Uterus (tissue), 4 donors: ENCODE results near the gene ARL2. TPM values are rescaled to one million over a fixed set of nuclear protein-coding genes. Genes with fewer than 3 reads are reported as not detected.
A peak's percentile ranks its signal among the peaks of the same experiment; 100 is the strongest.

Experiments
- DNase-seq, 2 donors: peaks; one replicate each; pipeline ENCODE4 v3.0.0-alpha.2; 2019 to 2020
- H3K27ac ChIP-seq, 2 donors: fragments of 200-600 bp; sonication (generic); 1 replicate in 1 of 2; 2 replicates in 1 of 2; pipeline ENCODE4 v1.5.1; 2016 to 2018
- H3K27me3 ChIP-seq, 2 donors: fragments of 200-600 bp; sonication (generic); one replicate each; pipeline ENCODE4 v1.5.1; 2018 to 2019; ENCODE audit warnings: control low read depth in 1 of 2
- H3K36me3 ChIP-seq, 2 donors: fragments of 200-600 bp; sonication (generic); one replicate each; pipeline ENCODE4 v1.5.1; 2019; ENCODE audit warnings: control low read depth in 1 of 2
- H3K4me1 ChIP-seq, 2 donors: fragments of 200-600 bp; sonication (generic); one replicate each; pipeline ENCODE4 v1.5.1; 2018 to 2019; ENCODE audit warnings: control low read depth in 1 of 2
- H3K4me3 ChIP-seq, 2 donors: fragments of 200-600 bp; sonication (generic); 1 replicate in 1 of 2; 2 replicates in 1 of 2; pipeline ENCODE4 v1.5.1; 2018 to 2019; ENCODE audit warnings: mild to moderate bottlenecking in 1 of 2
- H3K9me3 ChIP-seq, 2 donors: fragments of 200-600 bp; sonication (generic); one replicate each; pipeline ENCODE4 v1.5.1; 2019; ENCODE audit warnings: control low read depth in 1 of 2
- POLR2A ChIP-seq, 2 donors: fragments of 450-650 bp; IDR thresholded peaks; one replicate each; pipeline ENCODE4 v1.6.1; 2016; ENCODE audit warnings: antibody characterized with exemption in 2 of 2, mild to moderate bottlenecking in 1 of 2, moderate library complexity in 1 of 2
- intact Hi-C: fragments of 100-400 bp; cut with DNase I; formaldehyde crosslinking; loops from one replicate; pipeline ENCODE4 v1.15.1; 2023; ENCODE audit warnings: low total_unique reads
- total RNA-seq, 4 donors: library from RNA; depleted of rRNA in 3 of 4; stranded (reverse); fragments of >200 nt in 3 of 4; gene quantifications; one replicate each; pipeline versions ENCODE4 v1.1.0 to v1.2.4, GENCODE V29; 2014 to 2023
- TF ChIP-seq, protein P1 (sequence below), 4 experiments: fragments of 200-600 bp in 2 of 4; fragments of 450-650 bp in 2 of 4; sonication (generic) in 2 of 4; IDR thresholded peaks; one replicate each; pipeline ENCODE4 v1.5.1; 2016 to 2019; ENCODE audit warnings: antibody characterized with exemption in 4 of 4, mild to moderate bottlenecking in 2 of 4, moderate library complexity in 1 of 4
- donor health status: DM: yes; HTN: yes; CAD: no.

Gene ARL2
- total RNA-seq, 4 donors from 2014 or later: 63.5 to 120 (median 93.8) TPM

- Histone ChIP-seq H3K27me3 (no peaks in the 10 kb centered on the region), H3K36me3 (no peaks in the 10 kb centered on the region), H3K4me1 (no peaks in the 10 kb centered on the region), H3K9me3 (no peaks in the 10 kb centered on the region), H3K27ac (no peak overlapping the region), H3K4me3 (no peak overlapping the region)
- no peak for DNase-seq
- TF ChIP-seq POLR2A (IDR thresholded peaks at IDR 0.05): no peak
- TF ChIP-seq, protein P1, sequence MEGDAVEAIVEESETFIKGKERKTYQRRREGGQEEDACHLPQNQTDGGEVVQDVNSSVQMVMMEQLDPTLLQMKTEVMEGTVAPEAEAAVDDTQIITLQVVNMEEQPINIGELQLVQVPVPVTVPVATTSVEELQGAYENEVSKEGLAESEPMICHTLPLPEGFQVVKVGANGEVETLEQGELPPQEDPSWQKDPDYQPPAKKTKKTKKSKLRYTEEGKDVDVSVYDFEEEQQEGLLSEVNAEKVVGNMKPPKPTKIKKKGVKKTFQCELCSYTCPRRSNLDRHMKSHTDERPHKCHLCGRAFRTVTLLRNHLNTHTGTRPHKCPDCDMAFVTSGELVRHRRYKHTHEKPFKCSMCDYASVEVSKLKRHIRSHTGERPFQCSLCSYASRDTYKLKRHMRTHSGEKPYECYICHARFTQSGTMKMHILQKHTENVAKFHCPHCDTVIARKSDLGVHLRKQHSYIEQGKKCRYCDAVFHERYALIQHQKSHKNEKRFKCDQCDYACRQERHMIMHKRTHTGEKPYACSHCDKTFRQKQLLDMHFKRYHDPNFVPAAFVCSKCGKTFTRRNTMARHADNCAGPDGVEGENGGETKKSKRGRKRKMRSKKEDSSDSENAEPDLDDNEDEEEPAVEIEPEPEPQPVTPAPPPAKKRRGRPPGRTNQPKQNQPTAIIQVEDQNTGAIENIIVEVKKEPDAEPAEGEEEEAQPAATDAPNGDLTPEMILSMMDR (IDR thresholded peaks at IDR 0.05): no peak
- intact Hi-C loops: no loop called here
Measured at GRCh38 chr11:65008016-65008415, 5.9 kb upstream of the ARL2 start.

DNA sequence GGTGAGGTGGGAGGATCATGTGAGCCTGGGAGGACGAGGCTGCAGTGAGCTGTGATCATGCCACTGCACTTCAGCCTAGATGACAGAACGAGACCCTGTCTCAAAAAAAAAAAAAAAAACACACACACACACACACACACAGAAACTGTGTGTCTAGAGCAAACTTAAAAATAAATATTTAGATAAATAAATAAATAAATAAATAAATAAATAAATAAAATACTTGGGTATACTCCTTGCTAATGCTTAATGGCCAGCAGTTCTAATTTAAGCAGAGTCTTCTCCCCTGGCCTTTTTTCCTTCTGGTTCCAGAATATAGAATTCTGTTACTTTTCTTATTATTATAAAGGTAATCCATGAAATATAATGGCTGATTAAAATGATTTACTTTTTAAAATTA is 5.1 kb upstream of the ARL2 start:
- TF ChIP-seq, protein P1 (IDR thresholded peaks at IDR 0.05): no peak
- no peak for TF ChIP-seq POLR2A (IDR thresholded peaks at IDR 0.05)
- Histone ChIP-seq H3K27me3 (no peaks in the 10 kb centered on the region), H3K27ac (no peak overlapping the region), H3K4me1 (no peaks in the 10 kb centered on the region), H3K9me3 (no peaks in the 10 kb centered on the region), H3K36me3 (no peaks in the 10 kb centered on the region), H3K4me3 (no peak overlapping the region)
- intact Hi-C loops: no loop called here
- no peak for DNase-seq

DNA sequence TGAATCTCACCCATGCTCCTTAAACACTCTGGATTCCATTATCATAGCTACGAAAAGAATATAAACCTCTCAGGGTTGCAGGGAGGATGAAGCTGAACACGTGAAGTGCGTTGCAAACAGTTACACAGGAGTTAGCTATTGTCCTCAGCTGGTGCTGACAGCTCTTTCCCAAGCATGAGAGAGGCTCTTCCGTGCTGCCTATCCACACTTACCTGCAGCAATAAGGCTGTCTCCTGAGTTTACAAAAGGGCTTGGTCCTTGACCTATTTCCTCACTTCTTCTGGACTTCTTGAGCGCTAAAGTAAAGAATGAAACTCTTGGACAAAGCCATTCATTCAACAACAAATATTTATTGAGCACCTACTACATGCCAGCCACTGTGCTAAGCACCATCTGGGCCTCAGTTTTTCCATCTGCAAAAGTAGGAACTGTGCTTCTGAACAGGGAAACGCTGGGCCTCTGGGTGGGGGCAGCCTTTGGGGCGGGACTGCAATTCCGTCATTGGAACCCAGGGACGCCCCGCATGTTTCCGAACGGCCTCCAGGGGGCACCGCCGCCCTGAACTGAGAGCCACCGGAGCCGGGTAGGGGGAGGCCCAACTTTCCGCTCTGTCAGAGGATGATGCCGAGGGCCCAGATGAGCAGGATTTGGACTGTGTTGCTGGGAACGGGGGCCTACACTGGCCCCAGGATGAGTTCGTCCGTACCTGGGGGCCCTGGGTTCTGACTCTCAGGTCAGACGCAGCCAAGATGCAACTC is 651 bp upstream of the ARL2 start:
- intact Hi-C loops: no loop called here
- peaks cover 0 to 7% of the 10 kb centered on the region in 2 donors for H3K4me1 ChIP-seq
- no peaks in the 10 kb centered on the region for H3K36me3 ChIP-seq
- H3K4me3 ChIP-seq: peak overlapping the region; percentile 78 to 90
- peak overlapping the region; percentile 100 for H3K27ac ChIP-seq
- H3K27me3 ChIP-seq: no peaks in the 10 kb centered on the region
- H3K9me3 ChIP-seq: no peaks in the 10 kb centered on the region
- TF ChIP-seq, protein P1 (IDR thresholded peaks at IDR 0.05): peak; percentile 63 to 73 (median 70)
- TF ChIP-seq POLR2A (IDR thresholded peaks at IDR 0.05): peak; percentile 51 to 57
- DNase-seq: peak; percentile 92

DNA sequence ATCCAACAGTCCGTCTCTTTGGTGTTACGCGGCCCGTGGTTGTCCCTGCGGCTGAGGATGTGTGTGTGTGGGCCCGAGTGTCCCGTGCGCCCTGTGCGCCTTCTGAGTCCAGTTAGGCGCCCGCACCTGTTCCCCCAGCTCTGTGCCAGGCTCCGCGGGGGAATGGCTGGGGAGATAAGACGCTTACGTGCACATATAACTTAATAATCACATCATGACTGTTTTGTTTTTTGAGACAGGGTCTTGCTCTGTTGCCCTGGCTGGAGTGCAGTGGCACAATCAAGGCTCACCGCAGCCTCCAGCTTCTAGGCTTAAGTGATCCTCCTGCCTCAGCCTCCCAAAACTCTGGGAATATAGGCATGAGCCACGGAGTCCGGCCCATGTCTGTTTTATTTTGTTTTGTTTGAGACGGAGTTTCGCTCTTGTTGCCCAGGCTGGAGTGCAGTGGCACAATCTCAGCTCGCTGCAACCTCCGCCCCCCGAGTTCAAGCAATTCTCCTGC is 817 bp downstream of the ARL2 start:
- no peaks in the 10 kb centered on the region for H3K9me3 ChIP-seq
- H3K27me3 ChIP-seq: no peaks in the 10 kb centered on the region
- intact Hi-C loops: no loop called here
- peak overlapping the region; percentile 100 for H3K27ac ChIP-seq
- no peak for DNase-seq
- peak overlapping the region; percentile 78 to 90 for H3K4me3 ChIP-seq
- peaks cover 0 to 7% of the 10 kb centered on the region in 2 donors for H3K4me1 ChIP-seq
- H3K36me3 ChIP-seq: no peaks in the 10 kb centered on the region
- no peak for TF ChIP-seq POLR2A (IDR thresholded peaks at IDR 0.05)

DNA sequence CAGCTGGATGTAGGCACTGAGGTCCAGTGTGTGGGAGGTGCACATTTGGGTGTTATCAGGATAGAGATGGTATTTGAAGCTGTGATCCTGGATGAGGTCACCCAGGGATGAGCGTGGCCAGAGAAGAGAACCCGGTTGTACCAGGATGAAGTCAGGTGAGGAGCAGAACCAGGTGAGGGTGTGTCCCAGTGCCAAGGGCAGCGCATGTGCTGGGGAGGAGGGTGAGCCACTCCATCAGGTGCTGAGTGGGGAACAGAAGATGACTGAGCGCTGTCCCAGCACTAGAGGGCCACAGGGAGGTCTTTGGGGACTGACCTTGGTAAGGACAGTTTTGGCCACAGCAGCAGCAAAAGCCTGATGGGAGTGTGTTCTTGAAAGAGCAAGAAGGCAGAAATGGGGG is 2.7 kb downstream of the ARL2 start:
- no peak for TF ChIP-seq POLR2A (IDR thresholded peaks at IDR 0.05)
- TF ChIP-seq, protein P1 (IDR thresholded peaks at IDR 0.05): no peak
- Histone ChIP-seq H3K27me3 (no peaks in the 10 kb centered on the region), H3K4me1 (peaks cover 0 to 7% of the 10 kb centered on the region in 2 donors), H3K9me3 (no peaks in the 10 kb centered on the region), H3K36me3 (no peaks in the 10 kb centered on the region), H3K27ac (no peak overlapping the region), H3K4me3 (no peak overlapping the region)
- intact Hi-C loops: no loop called here
- no peak for DNase-seq
